SU-DHL-6 (cell line): Measurements from ENCODE around the gene OPN3.

Experiments used
- EZH2phosphoT487 ChIP-seq: fragments of 200-600 bp; sonication (generic), shearing (Covaris generic); conservative IDR thresholded peaks from 2 replicates; pipeline ENCODE4 v1.6.1; 2018; ENCODE audit warnings: mild to moderate bottlenecking, antibody characterized with exemption, low read length, moderate library complexity, mixed read lengths
- TF ChIP-seq, protein P1 (sequence below): fragments of 200-600 bp; sonication (generic); IDR thresholded peaks from one replicate; pipeline ENCODE4 v1.5.1; 2017; ENCODE audit warnings: antibody characterized with exemption, mild to moderate bottlenecking, low read length, moderate library complexity; ENCODE audit not compliant: insufficient read depth, poor library complexity, severe bottlenecking

DNA sequence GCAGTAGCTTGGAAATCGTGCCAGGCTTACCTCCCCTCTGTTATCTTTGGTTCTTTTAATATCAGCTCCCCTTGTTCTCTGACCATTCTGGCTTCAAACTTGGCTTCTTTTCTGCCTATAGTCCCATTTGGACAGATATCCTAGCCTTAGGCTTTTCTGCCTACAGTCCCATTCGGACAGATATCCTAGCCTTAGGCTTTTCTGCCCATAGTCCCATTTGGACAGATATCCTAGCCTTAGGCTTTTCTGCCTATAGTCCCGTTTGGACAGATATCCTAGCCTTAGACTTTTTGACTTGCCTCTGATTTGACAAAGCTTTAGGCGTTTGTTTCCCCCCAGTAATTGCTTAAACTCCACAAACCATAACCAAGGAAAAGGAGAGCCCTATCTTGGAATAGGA, 25.6 kb downstream of the OPN3 start:
- TF ChIP-seq, protein P1, sequence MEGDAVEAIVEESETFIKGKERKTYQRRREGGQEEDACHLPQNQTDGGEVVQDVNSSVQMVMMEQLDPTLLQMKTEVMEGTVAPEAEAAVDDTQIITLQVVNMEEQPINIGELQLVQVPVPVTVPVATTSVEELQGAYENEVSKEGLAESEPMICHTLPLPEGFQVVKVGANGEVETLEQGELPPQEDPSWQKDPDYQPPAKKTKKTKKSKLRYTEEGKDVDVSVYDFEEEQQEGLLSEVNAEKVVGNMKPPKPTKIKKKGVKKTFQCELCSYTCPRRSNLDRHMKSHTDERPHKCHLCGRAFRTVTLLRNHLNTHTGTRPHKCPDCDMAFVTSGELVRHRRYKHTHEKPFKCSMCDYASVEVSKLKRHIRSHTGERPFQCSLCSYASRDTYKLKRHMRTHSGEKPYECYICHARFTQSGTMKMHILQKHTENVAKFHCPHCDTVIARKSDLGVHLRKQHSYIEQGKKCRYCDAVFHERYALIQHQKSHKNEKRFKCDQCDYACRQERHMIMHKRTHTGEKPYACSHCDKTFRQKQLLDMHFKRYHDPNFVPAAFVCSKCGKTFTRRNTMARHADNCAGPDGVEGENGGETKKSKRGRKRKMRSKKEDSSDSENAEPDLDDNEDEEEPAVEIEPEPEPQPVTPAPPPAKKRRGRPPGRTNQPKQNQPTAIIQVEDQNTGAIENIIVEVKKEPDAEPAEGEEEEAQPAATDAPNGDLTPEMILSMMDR: no peak
- TF ChIP-seq EZH2phosphoT487: no peak
